Measurements from ENCODE around the gene NAPB.

Gene NAPB

GRCh38 chr20:23337312-23337711 is 84.0 kb downstream of the NAPB start:
- no peak overlapping the region for H3K4me3 ChIP-seq (ENCODE audit: low read length in 2 of 2)
- no peaks in the 10 kb centered on the region for H3K9me3 ChIP-seq (ENCODE audit: control insufficient read depth in 2 of 2, low read length in 2 of 2)
- H3K4me1 ChIP-seq (ENCODE audit: control insufficient read depth in 2 of 2, insufficient read depth in 2 of 2, low read length in 2 of 2) = peaks cover 0 to 2% of the 10 kb centered on the region in 2 donors
- no peak overlapping the region for H3K27ac ChIP-seq (ENCODE audit: low read depth in 2 of 2, low read length in 2 of 2)
- H3K9ac ChIP-seq (ENCODE audit: low read depth in 1 of 2, low read length in 2 of 2) = no peak overlapping the region
- H3K27me3 ChIP-seq (ENCODE audit: control insufficient read depth in 2 of 2, insufficient read depth in 2 of 2, low read length in 2 of 2) = no peaks in the 10 kb centered on the region
- H3K36me3 ChIP-seq (ENCODE audit: control insufficient read depth in 2 of 2, insufficient read depth in 2 of 2, low read length in 2 of 2) = no peaks in the 10 kb centered on the region

- Histone ChIP-seq H3K9ac (ENCODE audit: low read depth in 1 of 2, low read length in 2 of 2) (no peak overlapping the region), H3K4me3 (ENCODE audit: low read length in 2 of 2) (no peak overlapping the region), H3K27ac (ENCODE audit: low read depth in 2 of 2, low read length in 2 of 2) (no peak overlapping the region), H3K4me1 (ENCODE audit: control insufficient read depth in 2 of 2, insufficient read depth in 2 of 2, low read length in 2 of 2) (peaks cover 0 to 2% of the 10 kb centered on the region in 2 donors), H3K36me3 (ENCODE audit: control insufficient read depth in 2 of 2, insufficient read depth in 2 of 2, low read length in 2 of 2) (no peaks in the 10 kb centered on the region), H3K9me3 (ENCODE audit: control insufficient read depth in 2 of 2, low read length in 2 of 2) (no peaks in the 10 kb centered on the region), H3K27me3 (ENCODE audit: control insufficient read depth in 2 of 2, insufficient read depth in 2 of 2, low read length in 2 of 2) (no peaks in the 10 kb centered on the region)
These were observed 84.8 kb downstream of the NAPB start for GRCh38 chr20:23336476-23336875.

DNA sequence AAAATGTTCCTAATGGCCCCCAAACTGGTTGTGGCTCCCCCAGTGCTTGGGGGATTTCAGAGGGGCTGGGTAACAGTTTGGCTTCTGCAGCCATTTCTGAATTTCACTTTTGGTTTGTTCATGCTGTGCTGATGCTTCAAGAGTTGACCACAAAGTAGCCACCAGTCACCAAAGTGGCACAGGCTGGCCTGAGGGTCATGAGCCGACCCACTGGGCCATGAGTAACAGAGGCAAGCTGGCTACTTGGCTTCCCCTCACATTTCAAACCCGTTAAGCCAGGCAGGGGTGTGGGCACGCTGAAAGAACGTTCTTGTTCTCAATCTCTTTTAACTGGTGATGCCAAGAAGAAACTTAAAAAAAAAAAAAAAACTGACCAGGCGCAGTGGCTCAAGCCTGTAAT is 85.8 kb downstream of the NAPB start:
- no peak overlapping the region for H3K27ac ChIP-seq (ENCODE audit: low read depth in 2 of 2, low read length in 2 of 2)
- H3K27me3 ChIP-seq (ENCODE audit: control insufficient read depth in 2 of 2, insufficient read depth in 2 of 2, low read length in 2 of 2) = no peaks in the 10 kb centered on the region
- H3K9me3 ChIP-seq (ENCODE audit: control insufficient read depth in 2 of 2, low read length in 2 of 2) = no peaks in the 10 kb centered on the region
- no peak overlapping the region for H3K9ac ChIP-seq (ENCODE audit: low read depth in 1 of 2, low read length in 2 of 2)
- H3K4me1 ChIP-seq (ENCODE audit: control insufficient read depth in 2 of 2, insufficient read depth in 2 of 2, low read length in 2 of 2) = peaks cover 0 to 2% of the 10 kb centered on the region in 2 donors
- H3K4me3 ChIP-seq (ENCODE audit: low read length in 2 of 2) = no peak overlapping the region
- no peaks in the 10 kb centered on the region for H3K36me3 ChIP-seq (ENCODE audit: control insufficient read depth in 2 of 2, insufficient read depth in 2 of 2, low read length in 2 of 2)

DNA sequence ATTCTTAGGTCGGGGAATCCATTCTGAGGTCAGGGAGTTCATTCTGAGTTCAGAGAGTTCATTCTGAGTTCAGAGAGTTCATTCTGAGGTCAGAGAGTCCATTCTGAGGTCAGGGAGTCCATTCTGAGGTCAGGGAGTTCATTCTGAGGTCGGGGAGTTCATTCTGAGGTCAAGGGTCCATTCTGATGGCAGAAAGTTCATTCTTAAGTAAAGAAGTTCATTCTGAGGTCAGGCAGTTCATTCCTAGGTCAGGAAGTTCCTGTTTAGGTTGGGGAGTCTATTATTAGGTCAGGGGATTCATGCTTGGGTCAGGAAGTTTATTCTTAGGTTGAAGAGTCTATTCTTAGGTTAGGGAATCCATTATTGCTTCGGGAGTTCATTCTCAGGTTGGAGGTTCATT is 87.2 kb downstream of the NAPB start:
- peaks cover 0 to 2% of the 10 kb centered on the region in 2 donors for H3K4me1 ChIP-seq (ENCODE audit: control insufficient read depth in 2 of 2, insufficient read depth in 2 of 2, low read length in 2 of 2)

GRCh38 chr20:23332467-23332866 is 88.8 kb downstream of the NAPB start:
- Histone ChIP-seq H3K9ac (ENCODE audit: low read depth in 1 of 2, low read length in 2 of 2) (no peak overlapping the region), H3K27me3 (ENCODE audit: control insufficient read depth in 2 of 2, insufficient read depth in 2 of 2, low read length in 2 of 2) (no peaks in the 10 kb centered on the region), H3K4me1 (ENCODE audit: control insufficient read depth in 2 of 2, insufficient read depth in 2 of 2, low read length in 2 of 2) (peaks cover 0 to 2% of the 10 kb centered on the region in 2 donors), H3K9me3 (ENCODE audit: control insufficient read depth in 2 of 2, low read length in 2 of 2) (no peaks in the 10 kb centered on the region), H3K36me3 (ENCODE audit: control insufficient read depth in 2 of 2, insufficient read depth in 2 of 2, low read length in 2 of 2) (no peaks in the 10 kb centered on the region), H3K4me3 (ENCODE audit: low read length in 2 of 2) (no peak overlapping the region), H3K27ac (ENCODE audit: low read depth in 2 of 2, low read length in 2 of 2) (no peak overlapping the region)

More for the DNA sequence above, 87.2 kb downstream of the NAPB start:
- Histone ChIP-seq H3K27me3 (ENCODE audit: control insufficient read depth in 2 of 2, insufficient read depth in 2 of 2, low read length in 2 of 2) (no peaks in the 10 kb centered on the region), H3K9me3 (ENCODE audit: control insufficient read depth in 2 of 2, low read length in 2 of 2) (no peaks in the 10 kb centered on the region), H3K4me3 (ENCODE audit: low read length in 2 of 2) (no peak overlapping the region), H3K27ac (ENCODE audit: low read depth in 2 of 2, low read length in 2 of 2) (no peak overlapping the region), H3K9ac (ENCODE audit: low read depth in 1 of 2, low read length in 2 of 2) (no peak overlapping the region), H3K36me3 (ENCODE audit: control insufficient read depth in 2 of 2, insufficient read depth in 2 of 2, low read length in 2 of 2) (no peaks in the 10 kb centered on the region)

GRCh38 chr20:23331450-23332350 is 89.6 kb downstream of the NAPB start:
- no peak overlapping the region for H3K9ac ChIP-seq (ENCODE audit: low read depth in 1 of 2, low read length in 2 of 2)
- H3K36me3 ChIP-seq (ENCODE audit: control insufficient read depth in 2 of 2, insufficient read depth in 2 of 2, low read length in 2 of 2) = no peaks in the 10 kb centered on the region
- no peaks in the 10 kb centered on the region for H3K9me3 ChIP-seq (ENCODE audit: control insufficient read depth in 2 of 2, low read length in 2 of 2)
- peaks cover 0 to 2% of the 10 kb centered on the region in 2 donors for H3K4me1 ChIP-seq (ENCODE audit: control insufficient read depth in 2 of 2, insufficient read depth in 2 of 2, low read length in 2 of 2)
- no peak overlapping the region for H3K4me3 ChIP-seq (ENCODE audit: low read length in 2 of 2)
- no peaks in the 10 kb centered on the region for H3K27me3 ChIP-seq (ENCODE audit: control insufficient read depth in 2 of 2, insufficient read depth in 2 of 2, low read length in 2 of 2)
- H3K27ac ChIP-seq (ENCODE audit: low read depth in 2 of 2, low read length in 2 of 2) = no peak overlapping the region

DNA sequence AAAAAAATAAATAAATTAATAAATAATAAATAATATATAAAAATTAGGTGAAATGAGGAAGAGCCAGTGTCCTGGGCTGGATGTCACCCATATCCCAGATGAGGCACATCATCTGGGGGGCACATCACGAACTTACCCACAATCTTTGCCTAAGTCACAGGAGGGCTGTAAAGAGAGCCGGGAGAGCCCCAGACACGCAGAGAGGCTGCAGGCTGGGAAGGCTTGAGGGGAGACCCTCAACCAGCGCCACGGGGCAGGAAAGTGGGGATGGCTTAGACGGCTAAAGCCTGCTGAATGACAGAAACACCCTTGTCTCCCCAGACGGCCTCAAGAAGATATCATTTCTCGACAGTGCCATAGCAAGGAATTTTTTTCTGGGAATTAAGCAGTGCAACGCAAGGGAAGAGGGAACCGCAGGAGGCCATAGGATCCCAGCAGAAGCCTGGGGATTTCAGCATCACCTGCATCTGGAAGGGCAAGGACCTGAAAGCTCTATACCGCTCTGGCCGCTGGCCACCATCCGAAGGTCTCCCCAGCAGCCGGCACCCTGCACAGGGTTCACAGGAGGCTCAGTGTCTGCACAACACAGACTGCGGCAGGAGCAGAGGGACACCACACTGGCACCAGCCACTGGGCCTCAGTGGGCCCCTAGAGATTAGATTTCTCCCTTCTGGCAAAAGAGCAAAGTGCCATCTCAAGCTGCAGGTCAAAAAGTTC is 93.5 kb downstream of the NAPB start:
- Histone ChIP-seq H3K9ac (ENCODE audit: low read depth in 1 of 2, low read length in 2 of 2) (no peak overlapping the region), H3K9me3 (ENCODE audit: control insufficient read depth in 2 of 2, low read length in 2 of 2) (no peaks in the 10 kb centered on the region), H3K27ac (ENCODE audit: low read depth in 2 of 2, low read length in 2 of 2) (no peak overlapping the region)

GRCh38 chr20:23326774-23327173 is 94.5 kb downstream of the NAPB start:
- Histone ChIP-seq H3K9ac (ENCODE audit: low read depth in 1 of 2, low read length in 2 of 2) (no peak overlapping the region), H3K36me3 (ENCODE audit: control insufficient read depth in 2 of 2, insufficient read depth in 2 of 2, low read length in 2 of 2) (no peaks in the 10 kb centered on the region), H3K4me1 (ENCODE audit: control insufficient read depth in 2 of 2, insufficient read depth in 2 of 2, low read length in 2 of 2) (no peaks in the 10 kb centered on the region), H3K27me3 (ENCODE audit: control insufficient read depth in 2 of 2, insufficient read depth in 2 of 2, low read length in 2 of 2) (no peaks in the 10 kb centered on the region), H3K4me3 (ENCODE audit: low read length in 2 of 2) (no peak overlapping the region), H3K9me3 (ENCODE audit: control insufficient read depth in 2 of 2, low read length in 2 of 2) (no peaks in the 10 kb centered on the region), H3K27ac (ENCODE audit: low read depth in 2 of 2, low read length in 2 of 2) (no peak overlapping the region)

More for the DNA sequence above, 93.5 kb downstream of the NAPB start:
- Histone ChIP-seq H3K4me3 (ENCODE audit: low read length in 2 of 2) (no peak overlapping the region), H3K36me3 (ENCODE audit: control insufficient read depth in 2 of 2, insufficient read depth in 2 of 2, low read length in 2 of 2) (no peaks in the 10 kb centered on the region), H3K4me1 (ENCODE audit: control insufficient read depth in 2 of 2, insufficient read depth in 2 of 2, low read length in 2 of 2) (no peaks in the 10 kb centered on the region), H3K27me3 (ENCODE audit: control insufficient read depth in 2 of 2, insufficient read depth in 2 of 2, low read length in 2 of 2) (no peaks in the 10 kb centered on the region)

DNA sequence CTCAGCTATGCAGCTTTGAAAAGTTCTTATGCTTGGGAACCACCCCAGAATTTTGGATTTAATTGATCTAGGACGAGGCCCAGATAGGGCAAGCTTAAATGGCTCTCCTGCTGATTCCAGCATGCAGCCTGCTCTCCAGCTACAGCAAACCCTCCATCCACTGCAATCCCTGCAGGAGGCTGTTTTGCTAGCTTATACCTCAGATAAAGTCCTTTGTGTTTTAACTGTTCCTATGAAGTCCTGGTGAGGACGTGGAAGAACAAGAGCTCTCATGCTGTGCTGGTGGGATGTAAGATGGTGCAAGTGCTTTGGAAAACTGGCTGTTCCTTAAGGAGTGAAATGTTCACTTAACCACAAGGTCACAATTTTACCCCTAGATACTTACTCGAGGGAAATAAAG is 96.2 kb downstream of the NAPB start:
- H3K4me3 ChIP-seq (ENCODE audit: low read length in 2 of 2) = no peak overlapping the region
- no peak overlapping the region for H3K27ac ChIP-seq (ENCODE audit: low read depth in 2 of 2, low read length in 2 of 2)
- no peaks in the 10 kb centered on the region for H3K36me3 ChIP-seq (ENCODE audit: control insufficient read depth in 2 of 2, insufficient read depth in 2 of 2, low read length in 2 of 2)
- H3K4me1 ChIP-seq (ENCODE audit: control insufficient read depth in 2 of 2, insufficient read depth in 2 of 2, low read length in 2 of 2) = no peaks in the 10 kb centered on the region
- H3K9me3 ChIP-seq (ENCODE audit: control insufficient read depth in 2 of 2, low read length in 2 of 2) = no peaks in the 10 kb centered on the region
- H3K27me3 ChIP-seq (ENCODE audit: control insufficient read depth in 2 of 2, insufficient read depth in 2 of 2, low read length in 2 of 2) = no peaks in the 10 kb centered on the region
- H3K9ac ChIP-seq (ENCODE audit: low read depth in 1 of 2, low read length in 2 of 2) = no peak overlapping the region

Measured in mucosa of rectum (tissue), 2 donors.